OCI-LY1 (cell line): ENCODE measurements around the gene CCDC146.

Experiments
- H2AFZ ChIP-seq: fragments of 200-600 bp; sonication (generic), shearing (Covaris generic); 2 replicates; pipeline ENCODE4 v1.6.0; 2014; ENCODE audit warnings: antibody characterized with exemption, mild to moderate bottlenecking, low read length
- H3F3A ChIP-seq: fragments of 200-600 bp; sonication (generic), shearing (Covaris generic); 2 replicates; pipeline ENCODE4 v1.6.0; 2014; ENCODE audit warnings: mild to moderate bottlenecking, antibody characterized with exemption, low read length, moderate library complexity; ENCODE audit not compliant: insufficient read depth
- H3K27ac ChIP-seq: fragments of 200-600 bp; sonication (generic); 2 replicates; pipeline ENCODE4 v1.5.1; 2014; ENCODE audit warnings: low read length, mixed run types, mild to moderate bottlenecking, low read depth; ENCODE audit not compliant: poor library complexity, severe bottlenecking
- H3K27me3 ChIP-seq: fragments of 200-600 bp; sonication (generic); 2 replicates; pipeline ENCODE4 v1.6.0; 2014; ENCODE audit warnings: antibody characterized with exemption, mild to moderate bottlenecking, low read length, moderate library complexity; ENCODE audit not compliant: insufficient read depth
- H3K36me3 ChIP-seq: fragments of 200-600 bp; sonication (generic); 2 replicates; pipeline ENCODE4 v1.6.1; 2014; ENCODE audit warnings: mild to moderate bottlenecking, antibody characterized with exemption, low read length, moderate library complexity, mixed read lengths; ENCODE audit not compliant: insufficient read depth
- H3K4me1 ChIP-seq: fragments of 200-600 bp; sonication (generic); 2 replicates; pipeline ENCODE4 v1.5.1; 2014; ENCODE audit warnings: mild to moderate bottlenecking, low read length, moderate library complexity; ENCODE audit not compliant: insufficient read depth, severe bottlenecking
- H3K4me2 ChIP-seq: fragments of 200-600 bp; sonication (generic), shearing (Covaris generic); 2 replicates; pipeline ENCODE4 v1.6.1; 2014; ENCODE audit warnings: low read length
- H3K4me3 ChIP-seq: fragments of 200-600 bp; sonication (generic); 2 replicates; pipeline ENCODE4 v1.5.1; 2014; ENCODE audit warnings: low read length, low read depth, mild to moderate bottlenecking, mixed read lengths; ENCODE audit not compliant: poor library complexity, severe bottlenecking
- H3K79me2 ChIP-seq: fragments of 200-600 bp; shearing (Covaris generic); 2 replicates; pipeline ENCODE4 v1.6.1; 2016; ENCODE audit warnings: mixed run types, low read length, mixed read lengths; ENCODE audit not compliant: insufficient read depth
- H3K9ac ChIP-seq: fragments of 200-600 bp; sonication (generic), shearing (Covaris generic); 2 replicates; pipeline ENCODE4 v1.6.1; 2014; ENCODE audit warnings: mild to moderate bottlenecking, low read length, mixed read lengths
- H3K9me2 ChIP-seq: fragments of 200-600 bp; sonication (generic), shearing (Covaris generic); 2 replicates; pipeline ENCODE4 v1.6.1; 2014; ENCODE audit warnings: low read depth, mild to moderate bottlenecking, low read length, mixed read lengths
- H3K9me3 ChIP-seq: fragments of 200-600 bp; shearing (Covaris generic); 2 replicates; pipeline ENCODE4 v1.6.1; 2014; ENCODE audit warnings: low read length, mixed read lengths
- H4K20me1 ChIP-seq: fragments of 200-600 bp; sonication (generic), shearing (Covaris generic); 2 replicates; pipeline ENCODE4 v1.6.0; 2016; ENCODE audit warnings: mild to moderate bottlenecking, low read length; ENCODE audit not compliant: insufficient read depth
- CTCF ChIP-seq: fragments of 200-600 bp; sonication (generic), shearing (Covaris generic); IDR thresholded peaks from 2 replicates; pipeline ENCODE4 v1.5.1; 2017; ENCODE audit warnings: mild to moderate bottlenecking, antibody characterized with exemption, low read length, moderate library complexity, mixed read lengths
- EZH2 ChIP-seq: fragments of 200-600 bp; sonication (generic), shearing (Covaris generic); IDR thresholded peaks from 2 replicates; pipeline ENCODE4 v1.8.0; 2017; ENCODE audit warnings: borderline replicate concordance, mixed run types, mild to moderate bottlenecking, antibody characterized with exemption, low read length, moderate library complexity, mixed read lengths

The CCDC146 gene

GRCh38 chr7:77245015-77245755 is 122.8 kb downstream of the CCDC146 start:
- Histone ChIP-seq H3K27ac (no peak overlapping the region), H3K4me1 (no peaks in the 10 kb centered on the region), H4K20me1 (no peaks in the 10 kb centered on the region), H3K4me3 (no peak overlapping the region), H3K9me3 (no peaks in the 10 kb centered on the region), H2AFZ (no peak overlapping the region), H3K79me2 (no peaks in the 10 kb centered on the region), H3K36me3 (no peaks in the 10 kb centered on the region), H3K9ac (no peak overlapping the region), H3K9me2 (no peaks in the 10 kb centered on the region), H3K4me2 (no peak overlapping the region), H3F3A (no peaks in the 10 kb centered on the region), H3K27me3 (no peaks in the 10 kb centered on the region)
- TF ChIP-seq EZH2 (no peak), CTCF (no peak)

GRCh38 chr7:77246026-77246640 is 123.7 kb downstream of the CCDC146 start:
- Histone ChIP-seq H3K27ac (no peak overlapping the region), H3K36me3 (no peaks in the 10 kb centered on the region), H3K79me2 (no peaks in the 10 kb centered on the region), H3K4me1 (no peaks in the 10 kb centered on the region), H3K27me3 (no peaks in the 10 kb centered on the region), H3K4me3 (no peak overlapping the region), H4K20me1 (no peaks in the 10 kb centered on the region), H2AFZ (0 out of 2 replicates have a peak overlapping the region, but pooled peaks have one; percentile 57), H3K9me2 (no peaks in the 10 kb centered on the region), H3K9ac (no peak overlapping the region), H3F3A (no peaks in the 10 kb centered on the region), H3K4me2 (no peak overlapping the region), H3K9me3 (no peaks in the 10 kb centered on the region)
- TF ChIP-seq CTCF: no peak
- no peak for TF ChIP-seq EZH2

DNA sequence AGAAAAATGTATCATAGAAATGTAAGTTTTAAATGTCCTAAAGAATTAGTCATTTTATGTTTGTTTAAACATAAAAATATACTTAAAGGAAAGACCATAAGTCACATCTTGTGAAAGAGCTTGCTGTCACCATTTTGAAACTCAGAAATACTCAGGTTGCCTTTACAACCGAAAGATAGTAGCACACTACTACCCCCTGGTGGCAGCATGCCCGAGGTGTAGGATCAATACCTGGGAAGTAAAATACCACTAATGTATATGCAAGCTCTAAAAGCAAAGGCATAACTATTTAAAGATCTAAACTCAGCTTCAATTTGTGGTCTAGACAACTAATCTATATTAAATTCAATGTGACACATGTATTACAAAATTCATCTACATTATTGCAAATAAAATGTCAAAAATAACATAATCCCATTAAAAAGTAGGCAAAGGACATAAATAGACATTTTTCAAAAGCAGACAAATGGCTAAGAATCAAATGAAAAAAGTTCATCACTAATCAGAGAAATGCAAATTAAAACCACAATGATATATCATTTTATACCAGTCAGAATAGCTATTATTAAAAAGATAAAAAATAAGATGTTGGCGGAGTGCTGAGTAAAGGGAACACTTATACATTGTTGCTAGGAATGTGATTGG is 124.9 kb downstream of the CCDC146 start:
- Histone ChIP-seq H4K20me1 (no peaks in the 10 kb centered on the region), H3K9me2 (no peaks in the 10 kb centered on the region), H3K36me3 (no peaks in the 10 kb centered on the region), H3K4me1 (no peaks in the 10 kb centered on the region), H2AFZ (peak overlapping the region; percentile 54; the same call in 1 of the 2 replicates), H3K4me2 (no peak overlapping the region), H3K27me3 (no peaks in the 10 kb centered on the region), H3F3A (no peaks in the 10 kb centered on the region), H3K79me2 (no peaks in the 10 kb centered on the region), H3K9ac (no peak overlapping the region), H3K27ac (no peak overlapping the region), H3K4me3 (no peak overlapping the region), H3K9me3 (no peaks in the 10 kb centered on the region)
- TF ChIP-seq CTCF (peak; percentile 95), EZH2 (no peak)
